K562 (cell line): ENCODE measurements around the gene EML3. TPM values are rescaled to one million over a fixed set of nuclear protein-coding genes. Genes with fewer than 3 reads are reported as not detected.
A peak's percentile ranks its signal among the peaks of the same experiment; 100 is the strongest.

ENCODE experiments used
- CAMTA2 ChIP-seq: fragments of 250-450 bp; sonication (Bioruptor Pico); conservative IDR thresholded peaks from 2 replicates; pipeline ENCODE4 v1.5.1; 2022
- ESRRB ChIP-seq: fragments of 250-450 bp; sonication (Bioruptor Pico); IDR thresholded peaks from 2 replicates; pipeline ENCODE4 v1.5.0; 2020; ENCODE audit warnings: mild to moderate bottlenecking, moderate library complexity, borderline replicate concordance
- EWSR1 ChIP-seq: fragments of 450-650 bp; IDR thresholded peaks from 2 replicates; pipeline ENCODE4 v1.6.1; 2018; ENCODE audit warnings: borderline replicate concordance, mild to moderate bottlenecking, low read depth, moderate library complexity; ENCODE audit not compliant: partially characterized antibody
- FOXA1 ChIP-seq: fragments of 450-650 bp; IDR thresholded peaks from 2 replicates; pipeline ENCODE4 v1.6.1; 2016; ENCODE audit warnings: mild to moderate bottlenecking, borderline replicate concordance
- HMBOX1 ChIP-seq: sonication (generic); IDR thresholded peaks from 2 replicates; pipeline ENCODE4 v1.6.1; 2016
- MTF1 ChIP-seq: fragments of 250-450 bp; sonication (Bioruptor Pico); IDR thresholded peaks from 2 replicates; pipeline ENCODE4 v1.9.0; 2021; ENCODE audit warnings: moderate library complexity, mild to moderate bottlenecking, inconsistent platforms, borderline replicate concordance
- NFXL1 ChIP-seq: fragments of 450-650 bp; formaldehyde crosslinking; IDR thresholded peaks from 2 replicates; pipeline ENCODE4 v1.4.0; 2021; ENCODE audit warnings: mild to moderate bottlenecking
- POLR2H ChIP-seq: IDR thresholded peaks from 2 replicates; pipeline ENCODE4 v1.6.1; 2016; ENCODE audit warnings: missing genetic modification characterization, low read depth, mild to moderate bottlenecking, control low read depth, missing compliant biosample characterization, moderate library complexity
- SNAPC5 ChIP-seq: fragments of 250-450 bp; sonication (Bioruptor Pico); IDR thresholded peaks from 2 replicates; pipeline ENCODE4 v1.8.0; 2021; ENCODE audit warnings: moderate library complexity, mild to moderate bottlenecking, inconsistent platforms
- TCF3 ChIP-seq: sonication (generic); formaldehyde crosslinking; IDR thresholded peaks from 2 replicates; pipeline ENCODE4 v1.4.0; 2020; ENCODE audit warnings: mild to moderate bottlenecking, missing genetic modification reagents
- ZBTB43 ChIP-seq: sonication (generic); formaldehyde crosslinking; IDR thresholded peaks from 2 replicates; pipeline ENCODE4 v1.8.0; 2023; ENCODE audit warnings: mild to moderate bottlenecking, missing genetic modification reagents
- ZNF224 ChIP-seq: sonication (generic); formaldehyde crosslinking; IDR thresholded peaks from 2 replicates; pipeline ENCODE4 v1.8.0; 2022; ENCODE audit warnings: mild to moderate bottlenecking, missing genetic modification reagents
- ZNF740 ChIP-seq, 3 experiments: fragments of 200-800 bp in 1 of 3; sonication (Bioruptor generic) in 1 of 3; sonication (generic) in 1 of 3; formaldehyde crosslinking in 1 of 3; IDR thresholded peaks; 2 replicates each; pipeline versions ENCODE4 v1.6.1 to v1.8.0; 2016 to 2022; ENCODE audit warnings: mild to moderate bottlenecking in 2 of 3, missing compliant biosample characterization in 2 of 3, missing genetic modification characterization in 2 of 3, missing genetic modification reagents in 1 of 3
- polyA plus RNA-seq, 8 experiments: library from polyadenylated mRNA; depleted of rRNA in 4 of 8; stranded (reverse) in 5 of 8; unstranded in 3 of 8; fragments of >200 nt; fragmentation: Nextera tagmentation in 2 of 8; fragmentation: Illumina TruSeq in 1 of 8; extraction: Ambion mirVana in 2 of 8; extraction: Trizol in 1 of 8; gene quantifications; 2 replicates each; pipeline versions ENCODE4 v1.2.1 to v1.2.3, GENCODE V29; 2011 to 2014; ENCODE audit warnings: inconsistent platforms in 1 of 8, missing spikeins in 1 of 8
- total RNA-seq, 7 experiments: library from RNA; depleted of rRNA in 6 of 7; stranded (reverse); fragments of >200 nt in 6 of 7; fragmentation: Illumina TruSeq in 2 of 7; extraction: Trizol in 2 of 7; gene quantifications; 2 replicates each; pipeline versions ENCODE4 v1.2.1 to v1.2.3, GENCODE V29; 2011 to 2021; ENCODE audit warnings: low replicate concordance in 1 of 7

Gene EML3
- total and polyA plus RNA-seq, 9 of the 15 experiments (the other 6 are each of a cell fraction or from before 2014, with no cell fraction given), result 0.32 to 90.5 (median 26.4) TPM

GRCh38 chr11:62573592-62574362 lies 38.8 kb downstream of the EML3 start, which contains the start of gene EEF1G (continued):
- TF ChIP-seq POLR2H (tag) (peak; percentile 88), HMBOX1 (no peak), NFXL1 (CRISPR knock-in tag) (no peak), CAMTA2 (peak; percentile 83; the same call in 1 of the 2 replicates), ZNF740 (CRISPR knock-in tag; IDR thresholded peaks at IDR 0.05) (no peak), ZNF740 (tag; IDR thresholded peaks at IDR 0.05) (no peak), MTF1 (CRISPR knock-in tag) (no peak), EWSR1 (no peak), TCF3 (CRISPR knock-in tag) (no peak), ESRRB (0 out of 2 replicates have a peak, but pooled peaks have one; percentile 34), FOXA1 (no peak), ZBTB43 (CRISPR knock-in tag) (no peak; the same call in 1 of the 2 replicates), SNAPC5 (no peak), ZNF224 (CRISPR knock-in tag) (peak; percentile 49; the same call in 1 of the 2 replicates)
